ENCODE measurements around the gene ADGRV1.

Gene ADGRV1

GRCh38 chr5:91074615-91075014 lies 516.0 kb downstream of the ADGRV1 start:
- DNase-seq (ENCODE audit: low read depth) = peak; percentile 97

DNA sequence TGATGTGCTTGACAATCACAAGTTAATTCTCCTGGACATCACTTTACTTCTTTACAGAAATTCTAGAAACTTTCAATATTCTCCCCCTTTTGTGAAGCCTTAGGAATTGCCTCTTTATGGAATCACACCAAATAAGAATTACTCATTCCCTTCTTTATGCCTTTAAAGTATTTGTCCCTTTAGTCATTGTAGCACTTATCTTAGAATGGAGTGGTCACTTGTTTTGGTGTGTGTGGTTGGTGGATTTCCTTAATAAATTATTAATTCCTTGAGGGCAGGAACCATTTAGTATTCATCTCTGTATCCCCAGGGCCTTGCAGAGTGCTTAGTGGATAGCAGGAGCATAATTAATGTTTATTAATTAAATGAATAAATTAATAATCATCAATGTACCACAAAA lies 517.5 kb downstream of the ADGRV1 start:
- DNase-seq (ENCODE audit: low read depth) = no peak

GRCh38 chr5:91077623-91078022 lies 519.0 kb downstream of the ADGRV1 start:
- DNase-seq (ENCODE audit: low read depth) = no peak

GRCh38 chr5:91079037-91079436 lies 520.4 kb downstream of the ADGRV1 start:
- DNase-seq (ENCODE audit: low read depth) = peak; percentile 75

GRCh38 chr5:91089758-91090157 lies 531.2 kb downstream of the ADGRV1 start:
- no peak for DNase-seq (ENCODE audit: low read depth)

- DNase-seq (ENCODE audit: low read depth) = peak; percentile 44
These were observed 532.4 kb downstream of the ADGRV1 start for GRCh38 chr5:91090995-91091394.

- no peak for DNase-seq (ENCODE audit: low read depth)
These were observed 533.1 kb downstream of the ADGRV1 start for GRCh38 chr5:91091471-91092234.

DNA sequence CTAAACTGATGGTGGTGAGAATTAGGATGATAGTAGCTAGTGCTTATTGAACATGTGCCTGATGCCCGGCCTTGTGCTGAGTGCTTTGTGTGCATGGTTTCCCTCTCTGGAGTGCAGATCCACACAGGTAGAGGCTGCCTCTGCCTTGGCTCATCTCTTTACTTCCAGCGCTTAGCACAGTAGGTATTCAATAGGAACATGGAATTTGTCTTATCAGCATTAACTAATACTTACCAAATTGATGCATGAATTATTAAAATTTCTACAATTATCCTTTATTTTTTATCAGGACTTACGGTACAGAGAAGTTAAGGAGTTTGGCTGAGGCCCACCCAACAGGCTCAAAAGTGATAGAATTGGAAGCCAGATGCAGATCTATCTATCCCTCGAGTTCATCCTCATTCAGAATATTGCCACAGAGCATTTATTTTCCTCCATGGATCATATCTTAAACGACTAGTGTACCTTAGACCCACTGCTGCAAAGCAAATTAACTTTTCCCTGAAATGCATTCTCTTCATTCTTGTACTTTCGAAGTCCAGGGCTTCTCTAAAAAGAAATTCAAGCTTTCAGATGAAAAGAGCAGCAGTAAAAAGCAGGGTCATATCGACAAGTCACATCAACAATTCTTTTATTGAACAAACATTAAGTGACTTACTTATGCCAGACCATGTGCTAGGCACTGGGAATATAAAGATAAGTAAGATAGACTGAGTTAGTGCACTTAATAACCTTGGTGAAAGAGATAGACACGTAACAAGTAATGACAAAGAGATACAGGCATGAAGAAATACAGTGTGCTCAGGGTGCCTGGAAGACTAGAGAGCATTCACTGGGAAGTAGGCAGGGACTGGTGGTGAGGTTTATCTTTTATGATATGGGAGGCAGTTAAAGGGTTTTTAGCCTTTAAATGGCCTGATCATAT lies 534.5 kb downstream of the ADGRV1 start:
- DNase-seq (ENCODE audit: low read depth) = no peak

GRCh38 chr5:91095313-91095712 lies 536.7 kb downstream of the ADGRV1 start:
- DNase-seq (ENCODE audit: low read depth) = peak; percentile 96

DNA sequence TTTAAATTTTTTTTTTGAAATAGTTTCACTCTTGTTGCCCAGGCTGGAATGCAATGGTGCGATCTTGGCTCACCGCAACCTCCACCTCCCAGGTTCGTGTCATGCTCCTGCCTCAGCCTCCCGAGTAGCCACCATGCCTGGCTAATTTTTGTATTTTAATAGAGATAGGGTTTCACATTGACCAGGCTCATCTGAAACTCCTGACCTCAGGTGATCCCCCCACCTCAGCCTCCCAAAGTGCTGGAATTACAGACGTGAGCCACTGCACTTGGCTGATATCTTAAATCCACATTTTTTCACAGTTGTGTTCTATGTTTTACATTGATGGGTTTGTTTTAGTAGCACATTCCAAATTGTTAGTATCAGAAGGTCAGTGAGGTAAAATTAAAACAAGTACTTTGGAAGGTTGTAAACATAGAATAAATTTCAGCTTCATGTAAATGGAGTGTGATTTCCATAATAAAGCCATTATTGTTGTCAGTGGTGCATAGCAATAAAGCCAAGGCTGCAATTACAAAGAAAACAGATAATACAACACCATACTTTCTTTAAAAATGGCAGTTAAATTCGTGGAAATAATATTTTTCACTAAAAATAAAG lies 537.3 kb downstream of the ADGRV1 start:
- DNase-seq (ENCODE audit: low read depth) = peak; percentile 55

DNA sequence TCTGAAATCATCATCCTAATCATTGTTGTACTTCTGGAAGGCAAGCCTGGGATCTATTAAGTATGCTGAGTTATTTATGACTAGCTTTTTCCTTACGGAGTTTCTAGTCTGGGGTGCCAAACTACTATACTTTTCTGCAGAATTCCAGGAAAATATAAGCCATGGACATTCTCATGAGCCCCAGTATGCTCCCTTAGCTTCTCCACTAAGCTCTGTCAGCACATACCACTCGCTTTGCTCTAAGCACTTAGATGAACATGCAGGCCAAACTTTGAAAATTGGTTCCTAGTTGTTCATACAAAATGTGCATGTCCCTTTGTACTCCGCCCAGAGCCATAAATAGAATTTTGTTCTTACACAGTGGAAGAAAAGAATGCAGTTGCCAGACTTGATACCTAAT lies 539.9 kb downstream of the ADGRV1 start:
- DNase-seq (ENCODE audit: low read depth) = no peak

- peak; percentile 87 for DNase-seq (ENCODE audit: low read depth)
These were observed 543.2 kb downstream of the ADGRV1 start for GRCh38 chr5:91101600-91102379.

- DNase-seq (ENCODE audit: low read depth) = peak; percentile 75
These were observed 544.9 kb downstream of the ADGRV1 start for GRCh38 chr5:91103353-91104061.

- no peak for DNase-seq (ENCODE audit: low read depth)
These were observed 545.5 kb downstream of the ADGRV1 start for GRCh38 chr5:91104062-91104448.

- DNase-seq (ENCODE audit: low read depth) = no peak
These were observed 548.4 kb downstream of the ADGRV1 start for GRCh38 chr5:91106842-91107511.

DNA sequence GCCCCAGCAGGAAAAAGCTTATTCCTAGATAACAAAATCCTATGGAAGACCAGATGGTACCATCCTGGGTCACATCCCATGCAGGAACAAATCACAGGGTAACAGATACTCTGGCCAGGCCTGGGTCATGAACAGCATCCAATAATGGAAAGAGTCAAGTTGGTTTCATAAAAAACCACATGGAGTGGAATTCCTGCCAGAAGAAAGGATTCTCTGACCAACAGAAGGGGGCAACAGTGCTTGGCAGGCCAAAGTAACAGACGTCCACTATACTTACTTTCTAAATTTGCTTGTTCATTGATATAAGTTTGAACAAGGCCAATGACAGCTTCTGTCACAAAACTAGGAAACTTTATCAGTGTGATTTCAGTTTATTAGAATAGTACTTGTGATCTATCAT lies 551.0 kb downstream of the ADGRV1 start:
- DNase-seq (ENCODE audit: low read depth) = no peak

- DNase-seq (ENCODE audit: low read depth) = no peak
These were observed 552.1 kb downstream of the ADGRV1 start for GRCh38 chr5:91110686-91111085.

DNA sequence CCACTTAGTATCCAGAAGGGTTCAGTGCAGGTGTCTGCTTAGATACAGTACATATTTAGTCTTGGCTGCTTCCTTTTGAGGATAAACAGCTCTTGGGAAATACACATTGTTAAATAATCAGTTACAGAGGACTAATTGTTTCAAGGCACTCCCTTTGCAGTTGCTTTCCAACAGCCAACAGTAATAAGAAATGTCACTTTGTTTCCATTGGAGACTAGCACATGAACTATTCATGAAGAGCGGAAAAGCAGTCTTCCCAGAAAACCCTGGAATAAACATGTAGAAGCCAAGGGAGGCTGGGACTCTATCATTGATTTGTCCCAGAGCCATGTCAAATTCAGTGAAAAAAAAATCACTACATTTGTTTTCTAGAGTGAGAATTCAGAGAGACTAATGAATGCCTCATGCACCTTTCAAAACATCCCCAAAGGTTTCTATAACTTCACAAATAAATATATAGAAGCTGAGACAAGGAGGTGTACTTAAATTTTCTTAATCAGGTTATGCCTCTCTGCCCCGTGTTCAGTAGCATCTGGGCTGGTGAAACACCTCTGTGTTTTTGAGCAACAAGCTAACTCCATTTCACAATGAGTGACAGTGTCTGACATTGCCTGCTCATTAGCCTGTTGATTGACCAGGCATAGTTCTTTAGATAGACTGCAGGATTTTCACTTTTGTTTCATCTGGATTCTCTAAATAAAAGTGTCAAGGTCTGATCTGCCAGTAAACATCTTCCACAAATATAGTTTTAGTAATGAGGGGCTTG lies 553.1 kb downstream of the ADGRV1 start:
- DNase-seq (ENCODE audit: low read depth) = no peak

GRCh38 chr5:91114658-91115057 lies 556.1 kb downstream of the ADGRV1 start:
- no peak for DNase-seq (ENCODE audit: low read depth)

GRCh38 chr5:91118354-91118753 lies 559.8 kb downstream of the ADGRV1 start:
- no peak for DNase-seq (ENCODE audit: low read depth)

Measured in iris pigment epithelial cell (primary cell).